GM18511 (cell line): ENCODE results near the gene TPSD1.
"Not testable (repeated sequence)": the region's sequence is repeated elsewhere in the genome, so short reads cannot be mapped to it uniquely, and the experiment has no call there.

Source experiments
- ATAC-seq: cut with Tn5 transposase; IDR thresholded peaks from one replicate; pipeline ENCODE4 v1.9.1; 2021; ENCODE audit warnings: mild to moderate bottlenecking, moderate library complexity; ENCODE audit not compliant: unreplicated experiment

Gene TPSD1

DNA sequence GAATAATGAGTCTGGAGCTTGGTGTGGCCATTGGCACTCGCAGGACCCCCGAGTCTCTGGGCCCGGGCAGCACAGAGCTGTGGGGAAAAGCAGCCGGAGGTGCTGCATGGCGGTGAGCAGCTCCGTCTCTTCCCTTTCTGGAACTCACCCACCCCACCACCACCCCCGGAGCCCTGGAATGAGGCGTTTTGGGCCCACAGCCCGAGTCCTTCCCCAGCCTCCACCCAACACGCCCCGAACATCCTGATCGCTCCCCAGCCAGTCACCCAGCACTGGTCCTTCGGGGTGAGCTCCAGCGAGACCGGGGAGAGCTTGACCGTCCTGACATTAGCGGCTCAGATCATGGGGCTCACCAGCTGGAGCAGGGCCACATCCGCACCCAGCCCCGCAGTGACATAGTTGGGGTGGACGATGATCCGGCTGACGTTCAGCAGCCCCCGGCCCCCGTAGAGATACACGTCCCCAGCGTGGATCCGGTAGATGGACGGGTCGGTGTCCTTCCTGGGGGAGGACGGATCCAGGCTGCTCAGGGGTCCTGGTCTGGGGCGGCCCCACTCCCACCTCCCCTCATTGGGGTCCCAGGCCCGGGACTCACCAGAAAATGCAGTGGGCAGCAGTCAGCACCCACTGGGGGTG, 6.5 kb downstream of the TPSD1 start:
- no peak for ATAC-seq

GRCh38 chr16:1262846-1263221, 7.0 kb downstream of the TPSD1 start:
- ATAC-seq: no peak

DNA sequence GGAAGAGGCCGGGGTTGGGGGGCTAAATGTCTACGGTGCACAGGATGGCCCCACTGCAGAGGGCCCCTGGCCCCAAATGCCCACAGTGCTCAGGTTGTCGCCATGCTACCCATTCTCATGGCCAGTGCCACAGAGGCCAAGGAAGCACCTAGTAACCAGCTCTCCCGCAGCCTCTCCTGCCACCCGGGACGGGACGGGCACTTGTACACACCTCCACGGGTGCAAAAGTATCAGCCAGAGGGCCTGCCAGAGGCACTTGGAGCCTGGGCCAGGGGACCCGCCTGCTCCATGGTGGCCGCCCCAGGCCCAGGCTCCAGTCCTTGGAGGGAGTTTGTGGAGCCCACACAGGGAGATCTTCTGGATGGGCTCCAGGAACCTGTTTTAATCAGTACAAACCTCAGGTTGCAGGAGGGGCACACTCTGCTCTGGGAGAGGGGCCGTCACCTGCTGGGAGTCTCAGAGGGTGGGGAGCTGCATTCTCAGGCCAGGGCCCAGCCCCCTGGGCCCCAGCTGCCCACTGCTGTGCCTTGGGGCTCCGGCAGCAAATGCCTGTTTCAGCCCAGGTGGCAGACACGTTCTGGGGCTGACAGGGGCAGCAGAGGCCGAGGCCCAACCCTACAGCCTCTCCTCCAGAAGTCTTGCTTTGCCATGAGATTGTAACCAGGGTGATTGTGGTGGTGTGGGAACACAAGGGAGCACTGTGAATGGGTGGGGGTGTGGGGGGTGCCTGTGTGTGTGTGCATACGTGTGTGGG, 7.9 kb downstream of the TPSD1 start:
- ATAC-seq: no peak

DNA sequence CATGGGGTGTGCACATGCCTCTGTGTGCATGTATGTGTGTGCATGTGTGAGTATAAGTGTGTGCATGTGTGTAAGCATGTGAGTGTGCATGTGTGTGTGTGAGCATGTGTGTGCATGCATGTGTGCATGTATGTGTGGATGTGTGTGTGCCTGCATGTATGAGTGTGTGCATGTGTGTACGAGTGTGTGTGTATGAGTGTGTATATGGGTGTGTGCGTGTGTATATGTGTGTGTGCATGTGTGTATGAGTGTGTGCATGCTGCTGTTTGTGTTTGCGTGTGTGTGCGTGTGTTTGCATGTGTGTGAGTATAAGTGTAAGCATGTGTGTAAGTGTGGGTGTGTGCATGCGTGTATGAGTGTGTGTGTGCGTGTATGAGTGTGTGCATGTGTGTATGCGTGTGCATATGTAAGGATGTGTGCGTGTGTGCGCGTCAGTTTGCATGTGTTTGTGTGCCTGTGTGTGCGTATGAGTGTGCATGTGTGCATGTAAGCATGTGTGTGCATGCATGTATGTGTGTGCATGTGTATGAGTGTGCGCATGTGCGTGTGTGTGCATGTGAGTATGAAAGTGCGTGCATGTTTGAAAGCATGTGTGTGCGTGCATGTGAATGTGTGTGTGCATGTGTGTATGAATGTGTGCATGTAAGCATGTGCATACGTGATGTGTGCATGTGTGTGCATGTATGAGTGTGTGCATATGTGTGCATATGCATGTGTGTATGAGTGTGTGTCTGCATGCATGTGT, 8.6 kb downstream of the TPSD1 start:
- ATAC-seq: no peak

DNA sequence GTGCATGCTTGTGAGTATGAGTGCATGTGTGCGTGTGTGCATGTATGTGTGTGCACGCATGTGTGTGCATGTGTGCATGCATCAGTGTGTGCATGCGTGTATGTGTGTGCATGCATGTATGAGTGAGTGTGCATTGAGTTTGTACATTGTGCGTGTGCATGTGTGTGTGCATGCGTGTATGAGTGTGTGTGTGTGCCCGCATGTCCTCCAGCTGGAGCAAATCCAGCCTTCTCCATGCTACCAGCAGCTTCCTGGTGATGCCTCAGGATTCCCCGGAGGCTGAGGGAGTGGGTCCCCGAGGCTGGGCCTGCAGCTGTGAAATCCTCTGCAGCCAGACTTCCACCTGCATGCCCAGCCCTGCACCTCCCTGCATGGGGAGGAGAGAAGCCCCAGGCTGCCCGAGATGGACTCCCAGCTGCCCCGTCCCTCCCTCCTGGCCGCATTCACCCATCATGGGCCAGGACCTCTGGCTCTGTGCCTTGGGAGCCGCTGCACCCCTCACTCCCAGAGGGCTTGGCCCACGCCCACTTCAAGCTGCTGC, 9.3 kb downstream of the TPSD1 start:
- no peak for ATAC-seq

GRCh38 chr16:1265826-1266225, 10.0 kb downstream of the TPSD1 start:
- ATAC-seq: no peak

GRCh38 chr16:1269418-1269817, 13.5 kb downstream of the TPSD1 start:
- not testable (repeated sequence) for ATAC-seq

DNA sequence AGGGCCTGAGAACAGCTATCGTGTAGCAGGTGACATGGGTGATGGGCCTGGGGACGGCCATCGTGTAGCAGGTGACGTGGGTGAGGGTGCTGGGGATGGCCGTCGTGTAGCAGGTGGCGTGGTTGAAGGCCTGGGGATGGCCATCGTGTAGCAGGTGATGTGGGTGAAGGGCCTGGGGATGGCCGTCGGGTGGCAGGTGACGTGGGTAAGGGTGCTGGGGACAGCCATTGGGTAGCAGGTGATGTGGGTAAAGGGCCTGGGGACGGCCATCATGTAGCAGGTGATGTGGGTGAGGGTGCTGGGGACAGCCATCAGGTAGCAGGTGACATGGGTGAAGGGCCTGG, 15.5 kb downstream of the TPSD1 start:
- no peak for ATAC-seq

DNA sequence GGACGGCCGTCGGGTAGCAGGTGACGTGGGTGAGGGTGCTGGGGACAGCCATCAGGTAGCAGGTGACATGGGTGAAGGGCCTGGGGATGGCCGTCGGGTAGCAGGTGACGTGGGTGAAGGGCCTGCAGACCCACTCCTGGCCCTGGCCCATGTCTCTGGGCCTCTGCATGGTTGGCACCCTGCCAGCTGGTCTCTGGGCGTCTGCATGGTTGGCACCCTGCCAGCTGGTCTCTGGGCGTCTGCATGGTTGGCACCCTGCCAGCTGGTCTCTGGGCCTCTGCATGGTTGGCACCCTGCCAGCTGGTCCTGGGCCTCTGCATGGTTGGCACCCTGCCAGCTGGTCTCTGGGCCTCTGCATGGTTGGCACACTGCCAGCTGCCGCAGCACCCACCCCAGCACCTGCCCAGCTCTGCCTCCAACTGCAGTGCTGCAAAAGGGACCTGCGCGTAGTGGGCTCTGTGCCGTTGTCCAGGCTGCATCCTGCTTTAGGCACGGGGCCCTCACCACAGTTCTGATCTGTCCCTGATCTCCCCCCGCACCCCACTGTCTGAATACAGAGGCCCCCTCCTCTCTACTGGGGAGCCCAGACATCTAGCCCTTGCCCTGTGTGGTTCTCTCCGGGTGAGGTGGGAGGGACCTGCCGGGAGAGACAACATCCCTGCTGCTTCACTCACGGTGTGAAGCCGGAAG, 16.0 kb downstream of the TPSD1 start:
- ATAC-seq: not testable (repeated sequence)

GRCh38 chr16:1272453-1273198, 16.8 kb downstream of the TPSD1 start:
- ATAC-seq: no peak

GRCh38 chr16:1273816-1274215, 17.9 kb downstream of the TPSD1 start:
- no peak for ATAC-seq

DNA sequence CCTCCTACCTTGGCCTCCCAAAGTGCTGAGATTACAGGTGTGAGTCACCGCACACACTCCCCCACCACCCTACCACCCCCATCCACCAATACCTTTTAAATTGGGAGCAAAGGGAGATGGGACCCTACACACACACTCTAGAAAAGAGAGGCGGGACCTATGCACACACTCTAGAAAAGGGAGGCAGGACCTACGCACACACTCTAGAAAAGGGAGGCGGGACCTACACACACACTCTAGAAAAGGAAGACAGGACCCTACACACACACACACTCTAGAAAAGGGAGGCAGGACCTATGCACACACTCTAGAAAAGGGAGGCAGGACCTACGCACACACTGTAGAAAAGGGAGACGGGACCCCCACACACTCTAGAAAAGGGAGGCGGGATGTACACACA, 18.9 kb downstream of the TPSD1 start:
- ATAC-seq: no peak

DNA sequence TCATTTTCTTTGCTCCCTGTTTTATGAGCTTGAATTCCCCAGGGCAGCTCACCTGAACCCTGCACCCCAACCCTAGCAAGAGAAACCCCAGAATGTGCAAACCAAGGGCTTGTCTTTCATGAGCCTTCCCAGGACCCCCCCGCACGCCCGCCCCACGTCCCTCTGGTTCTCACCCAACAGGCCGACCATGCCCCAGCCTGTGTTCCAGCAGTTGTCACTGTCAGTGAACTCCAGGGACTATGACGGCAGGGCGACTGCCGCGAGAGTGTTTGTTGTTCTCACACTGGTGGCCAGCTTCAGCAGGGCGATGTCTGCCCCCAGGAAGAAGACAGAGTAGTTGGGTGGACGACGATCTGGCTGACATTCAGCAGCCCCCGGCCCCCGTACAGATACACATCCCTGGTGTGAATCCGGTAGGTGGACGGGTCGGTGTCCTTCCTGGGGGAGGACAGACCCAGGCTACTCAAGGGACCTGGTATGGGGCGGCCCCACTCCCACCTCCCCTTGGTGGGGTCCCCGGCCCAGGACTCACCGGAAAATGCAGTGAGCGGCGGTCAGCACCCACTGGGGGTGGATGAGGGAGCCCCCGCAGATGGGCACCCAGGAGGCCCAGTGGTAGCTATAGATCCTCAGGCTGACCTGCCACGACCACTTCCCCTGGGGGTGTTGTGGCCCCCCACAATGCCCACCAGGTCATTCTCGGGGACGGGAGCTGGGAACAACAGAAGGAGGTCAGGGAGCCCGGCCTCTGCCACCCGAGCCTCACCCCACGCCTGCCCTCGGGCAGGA, 20.1 kb downstream of the TPSD1 start:
- no peak for ATAC-seq

- ATAC-seq: no peak
Observed at GRCh38 chr16:1276580-1276878, 20.7 kb downstream of the TPSD1 start.

DNA sequence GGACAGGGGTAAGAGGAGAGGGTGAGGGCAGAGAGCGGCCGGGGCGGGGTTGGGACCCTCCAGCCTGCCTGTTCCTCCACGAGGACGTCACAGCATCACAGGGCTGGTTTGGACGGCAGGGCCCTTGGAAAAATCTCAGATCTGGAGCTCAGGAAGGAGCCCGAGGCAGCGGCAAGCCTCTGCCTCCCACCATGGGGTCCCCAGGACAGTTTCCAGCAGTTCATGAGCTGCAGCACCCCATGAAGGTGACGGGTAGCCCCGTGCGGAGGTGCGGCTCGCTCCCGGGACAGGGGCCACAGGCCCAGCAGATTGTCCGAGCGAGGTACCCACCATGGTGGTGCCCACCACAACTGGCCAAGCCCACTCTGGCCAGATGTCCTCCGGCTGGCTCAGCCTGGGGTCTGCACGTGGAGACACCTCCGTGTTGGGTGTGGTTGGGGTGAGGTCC, 21.3 kb downstream of the TPSD1 start:
- ATAC-seq: no peak

- ATAC-seq: no peak
Observed at GRCh38 chr16:1277617-1278282, 21.9 kb downstream of the TPSD1 start.

DNA sequence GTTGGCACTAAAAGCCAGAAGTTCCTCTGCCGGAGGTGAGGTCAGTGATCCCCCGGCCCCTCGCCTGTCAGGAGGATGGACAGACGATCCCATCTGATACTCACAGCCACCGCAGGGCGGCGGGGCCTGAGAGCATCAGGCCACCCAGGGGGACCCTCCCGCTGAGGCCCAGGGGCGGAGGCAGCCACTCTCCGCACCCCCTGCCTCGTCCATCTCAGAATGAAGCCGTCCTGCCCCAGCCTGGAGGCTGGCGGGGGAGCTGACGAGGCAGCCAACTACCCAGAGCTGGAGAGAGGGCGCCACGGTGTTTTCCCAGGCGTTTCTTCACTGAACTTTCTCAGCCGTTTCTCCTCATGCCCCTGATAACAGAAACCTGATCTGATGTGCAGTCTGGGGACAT, 22.6 kb downstream of the TPSD1 start:
- no peak for ATAC-seq

DNA sequence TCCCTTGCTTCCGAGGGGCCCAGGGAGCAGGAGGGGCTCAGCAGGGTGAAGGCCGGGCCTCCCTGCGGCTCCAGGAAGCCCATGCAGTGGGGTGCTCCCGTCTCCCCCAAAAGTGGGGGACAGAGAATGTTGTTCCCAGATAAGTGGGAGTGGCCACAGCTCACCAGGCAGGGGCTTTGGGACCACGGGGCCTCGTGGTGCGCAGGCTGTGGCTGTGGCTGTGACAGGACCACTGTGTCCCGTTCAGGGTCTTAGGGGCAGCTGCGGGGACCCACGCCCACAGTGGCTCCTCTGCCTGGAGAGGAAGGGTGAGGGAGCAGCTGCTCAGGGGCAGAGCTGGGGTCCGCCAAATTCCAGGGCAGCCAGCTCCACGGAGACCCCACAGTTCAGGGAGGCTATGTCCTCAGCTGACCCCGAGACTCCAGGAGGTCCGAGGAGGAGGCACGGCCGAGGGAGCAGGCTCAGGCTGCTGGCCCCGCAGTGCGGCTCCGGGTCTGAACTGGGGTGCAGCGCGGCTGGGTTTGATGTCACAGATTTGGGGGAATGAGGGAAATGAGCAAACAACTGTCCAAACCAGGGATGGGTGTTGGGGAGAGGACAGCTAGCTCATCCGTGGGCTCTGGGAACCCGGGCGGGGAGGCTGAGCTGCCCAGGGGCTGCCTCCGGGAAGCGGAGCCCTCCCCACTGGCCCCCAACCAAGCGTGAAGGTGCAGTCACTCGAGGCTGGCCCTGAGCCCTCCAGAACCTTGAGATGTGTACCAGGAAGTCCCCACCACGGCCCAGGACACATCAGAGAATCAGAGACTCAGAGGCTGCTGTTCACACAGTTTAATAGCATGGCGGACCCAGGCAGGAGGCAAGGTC, 23.4 kb downstream of the TPSD1 start:
- no peak for ATAC-seq
